WTC11 (cell line): Measurements from ENCODE around the gene WRAP53. TPM values are rescaled to one million over a fixed set of nuclear protein-coding genes. Genes with fewer than 3 reads are reported as not detected.
A peak's percentile ranks its signal among the peaks of the same experiment; 100 is the strongest.

Source experiments
- ATAC-seq: fragments of 200-7000 bp; cut with Tn5 transposase; 2 replicates; pipeline ENCODE4 v1.10.0; 2021; ENCODE audit warnings: mild to moderate bottlenecking, moderate library complexity
- CTCF ChIA-PET: fragments of 300-600 bp; sonication (Branson Sonifier 250); formaldehyde crosslinking; loops from one replicate; lab custom pipeline; 2021; ENCODE audit warnings: antibody characterized with exemption; lab: Charles Lee
- POLR2A ChIA-PET: fragments of 350-600 bp; sonication (Branson Sonifier 250); formaldehyde crosslinking; loops from one replicate; lab custom pipeline; 2021; ENCODE audit warnings: antibody characterized with exemption; lab: Charles Lee
- DNase-seq: peaks from one replicate; pipeline ENCODE4 v3.0.0; 2021; ENCODE audit warnings: low spot score
- H3K27ac Mint-ChIP-seq: 2 replicates; pipeline ENCODE4 v1.8.0; 2021; ENCODE audit warnings: mixed read lengths
- H3K27me3 Mint-ChIP-seq: 2 replicates; pipeline ENCODE4 v1.8.0; 2021; ENCODE audit warnings: low read depth, mild to moderate bottlenecking, moderate library complexity, mixed read lengths
- H3K36me3 Mint-ChIP-seq: 2 replicates; pipeline ENCODE4 v1.8.0; 2021; ENCODE audit warnings: mixed read lengths
- H3K4me1 Mint-ChIP-seq: 2 replicates; pipeline ENCODE4 v1.8.0; 2022; ENCODE audit warnings: mixed read lengths
- H3K4me3 Mint-ChIP-seq: 2 replicates; pipeline ENCODE4 v1.8.0; 2021; ENCODE audit warnings: mild to moderate bottlenecking, moderate library complexity, mixed read lengths
- H3K9me3 Mint-ChIP-seq: 2 replicates; pipeline ENCODE4 v1.8.0; 2021; ENCODE audit warnings: mixed read lengths
- CBFB ChIP-seq: sonication (generic); formaldehyde crosslinking; IDR thresholded peaks from 2 replicates; pipeline ENCODE4 v1.8.1; 2022; ENCODE audit warnings: mild to moderate bottlenecking, low read depth, missing genetic modification reagents
- CREB1 ChIP-seq: sonication (generic); formaldehyde crosslinking; IDR thresholded peaks from 2 replicates; pipeline ENCODE4 v1.8.0; 2023; ENCODE audit warnings: mild to moderate bottlenecking, missing genetic modification reagents
- CREM ChIP-seq: sonication (generic); formaldehyde crosslinking; IDR thresholded peaks from 2 replicates; pipeline ENCODE4 v1.8.1; 2022; ENCODE audit warnings: mild to moderate bottlenecking, missing genetic modification reagents, moderate library complexity
- E2F4 ChIP-seq: sonication (generic); formaldehyde crosslinking; IDR thresholded peaks from 2 replicates; pipeline ENCODE4 v1.8.1; 2022; ENCODE audit warnings: low read depth, mild to moderate bottlenecking, moderate library complexity, missing genetic modification reagents, borderline replicate concordance
- HMGXB4 ChIP-seq: sonication (generic); formaldehyde crosslinking; IDR thresholded peaks from 2 replicates; pipeline ENCODE4 v1.8.1; 2023; ENCODE audit warnings: mild to moderate bottlenecking, moderate library complexity, missing genetic modification reagents
- KAT7 ChIP-seq: sonication (generic); formaldehyde crosslinking; IDR thresholded peaks from 2 replicates; pipeline ENCODE4 v1.8.1; 2023; ENCODE audit warnings: missing genetic modification reagents, mild to moderate bottlenecking, borderline replicate concordance
- PRDM15 ChIP-seq: sonication (generic); formaldehyde crosslinking; IDR thresholded peaks from 2 replicates; pipeline ENCODE4 v1.8.0; 2022; ENCODE audit warnings: missing genetic modification reagents
- USF1 ChIP-seq: sonication (generic); formaldehyde crosslinking; IDR thresholded peaks from 2 replicates; pipeline ENCODE4 v1.8.0; 2022; ENCODE audit warnings: mild to moderate bottlenecking, missing genetic modification reagents
- USF2 ChIP-seq: sonication (generic); formaldehyde crosslinking; IDR thresholded peaks from 2 replicates; pipeline ENCODE4 v1.8.1; 2023; ENCODE audit warnings: mild to moderate bottlenecking, missing genetic modification reagents, moderate library complexity
- ZBTB21 ChIP-seq: sonication (generic); formaldehyde crosslinking; IDR thresholded peaks from 2 replicates; pipeline ENCODE4 v1.8.1; 2023; ENCODE audit warnings: mild to moderate bottlenecking, missing genetic modification reagents, borderline replicate concordance
- ZNF121 ChIP-seq: sonication (generic); formaldehyde crosslinking; IDR thresholded peaks from 2 replicates; pipeline ENCODE4 v1.8.0; 2023; ENCODE audit warnings: missing genetic modification reagents
- ZNF281 ChIP-seq: sonication (generic); formaldehyde crosslinking; IDR thresholded peaks from 2 replicates; pipeline ENCODE4 v1.8.0; 2023; ENCODE audit warnings: mild to moderate bottlenecking, missing genetic modification reagents
- total RNA-seq: library from RNA; stranded (reverse); gene quantifications from 3 replicates; pipeline ENCODE4 v1.2.3, GENCODE V29; 2021

The WRAP53 gene
- total RNA-seq, 1 experiment from 2014 or later: 37.2 TPM

GRCh38 chr17:7715936-7716886 is 27.9 kb downstream of the WRAP53 start:
- ATAC-seq: no peak
- Mint-ChIP-seq H3K4me1 (peaks cover 39% of the 10 kb centered on the region), H3K36me3 (no peaks in the 10 kb centered on the region)
- ChIA-PET POLR2A (interaction anchor here (0.6 to 2.3 kb wide), 11 partner anchors 11 to 242 kb away, joined by 3 to 18 read pairs (median 6); partner anchors contain the start of genes EFNB3, MPDU1, NAA38 and SAT2), CTCF (interaction anchor here (0.5 to 8.0 kb wide), 48 partner anchors 10 to 1016 kb away, joined by 3 to 120 read pairs (median 4); partner anchors contain the start of genes ACAP1, ATP1B2, EFNB3 and FXR2)
- no peak for DNase-seq
- TF ChIP-seq CREB1 (no peak), ZNF281 (CRISPR knock-in tag) (0 out of 2 replicates have a peak, but pooled peaks have one; percentile 2), E2F4 (CRISPR knock-in tag) (no peak), HMGXB4 (CRISPR knock-in tag) (no peak), ZNF121 (peak; percentile 11; the same call in 1 of the 2 replicates)
- TF ChIP-seq, all 79 proteins: peak for 2
- peak overlapping the region; percentile 72; the same call in 1 of the 2 replicates for H3K27ac Mint-ChIP-seq
- peak overlapping the region; percentile 83 for H3K4me3 Mint-ChIP-seq
- H3K27me3 Mint-ChIP-seq: peaks cover 46% of the 10 kb centered on the region
- H3K9me3 Mint-ChIP-seq: no peaks in the 10 kb centered on the region

- peak; percentile 88 for ATAC-seq
- H3K4me1 Mint-ChIP-seq: peaks cover 36% of the 10 kb centered on the region
- CTCF ChIA-PET: interaction anchor here (0.5 to 8.0 kb wide), 52 partner anchors 11 to 825 kb away, joined by 3 to 120 read pairs (median 4); partner anchors contain the start of genes ACAP1, ATP1B2, EFNB3 and FXR2
- no peak for TF ChIP-seq CBFB (CRISPR knock-in tag)
- TF ChIP-seq CREB1: peak; percentile 28; the same call in 1 of the 2 replicates
- 0 out of 2 replicates have a peak, but pooled peaks have one; percentile 71 for TF ChIP-seq KAT7 (CRISPR knock-in tag)
- TF ChIP-seq USF2: peak; percentile 18
- TF ChIP-seq ZBTB21 (CRISPR knock-in tag): 0 out of 2 replicates have a peak, but pooled peaks have one; percentile 46
- TF ChIP-seq CREM (CRISPR knock-in tag): 0 out of 2 replicates have a peak, but pooled peaks have one; percentile 67
- peak; percentile 100 for TF ChIP-seq PRDM15 (CRISPR knock-in tag)
- 0 out of 2 replicates have a peak, but pooled peaks have one; percentile 29 for TF ChIP-seq USF1 (CRISPR knock-in tag)
- 0 out of 2 replicates have a peak, but pooled peaks have one; percentile 12 for TF ChIP-seq ZNF281 (CRISPR knock-in tag)
Observed at GRCh38 chr17:7716901-7717755, 28.9 kb downstream of the WRAP53 start, which contains the start of gene DNAH2. DNAH2 (plus strand) TSS chr17:7717744; CDS start chr17:7719735, 1,991 bp downstream.

More at GRCh38 chr17:7716901-7717755, 28.9 kb downstream of the WRAP53 start, which contains the start of gene DNAH2:
- POLR2A ChIA-PET: interaction anchor here (0.6 to 2.3 kb wide), 10 partner anchors 12 to 140 kb away, joined by 4 to 18 read pairs (median 6); partner anchors contain the start of genes EFNB3, MPDU1, NAA38 and SAT2
- Mint-ChIP-seq H3K27me3 (peaks cover 47% of the 10 kb centered on the region), H3K4me3 (peak within 1 kb of the TSS; percentile 83), H3K36me3 (no peaks in the 10 kb centered on the region), H3K27ac (peak within 1 kb of the TSS; percentile 72; the same call in 1 of the 2 replicates), H3K9me3 (no peaks in the 10 kb centered on the region)
- peak; percentile 96 for DNase-seq
